IMR-90 (cell line): ENCODE data around the gene NWD2. TPM values are rescaled to one million over a fixed set of nuclear protein-coding genes. Genes with fewer than 3 reads are reported as not detected.

Experiments used
- ATAC-seq: fragments of 200-7000 bp; cut with Tn5 transposase; 2 replicates; pipeline ENCODE4 v1.9.1; 2020; ENCODE audit warnings: low read depth, mild to moderate bottlenecking, moderate library complexity
- Bru-seq: library from RNA; stranded (reverse); fragments of 400-500 nt; gene quantifications from one replicate; lab custom pipeline; 2021; lab: Mats Ljungman, UMichigan
- BruChase-seq, 2 experiments: library from RNA; stranded (reverse); fragments of 400-500 nt; gene quantifications; one replicate each; lab custom pipeline; 2021; lab: Mats Ljungman, UMichigan
- BruUV-seq: library from RNA; stranded (reverse); fragments of 400-500 nt; replicated peaks from 2 replicates; lab custom pipeline; 2021; lab: Mats Ljungman, UMichigan
- CTCF ChIA-PET: fragments of 300-600 bp; formaldehyde crosslinking; extraction: SDS; loops from one replicate; lab custom pipeline; 2021; ENCODE audit warnings: antibody characterized with exemption; lab: Yijun Ruan, JAX
- POLR2A ChIA-PET: fragments of 300-600 bp; sonication (Branson Sonifier 250); formaldehyde crosslinking; loops from one replicate; lab custom pipeline; 2022; ENCODE audit warnings: antibody characterized with exemption; ENCODE audit not compliant: unreplicated experiment; lab: Charles Lee
- DNase-seq: peaks from one replicate; pipeline ENCODE4 v3.0.0; 2013
- H2AFZ ChIP-seq: replicated peaks from 2 replicates; pipeline ENCODE3; 2013; ENCODE audit warnings: low read length, mild to moderate bottlenecking; ENCODE audit not compliant: poor library complexity
- H2AK5ac ChIP-seq: 2 replicates; pipeline ENCODE4 v1.6.1; 2013; ENCODE audit warnings: low read depth, low read length, inconsistent platforms
- H2AK9ac ChIP-seq: replicated peaks from 2 replicates; pipeline ENCODE3; 2013; ENCODE audit warnings: mild to moderate bottlenecking, low read depth, low read length, moderate library complexity; ENCODE audit not compliant: poor library complexity
- H2BK120ac ChIP-seq: 2 replicates; pipeline ENCODE4 v1.6.1; 2013; ENCODE audit warnings: low read depth, low read length, inconsistent platforms
- H2BK15ac ChIP-seq: 3 replicates; pipeline ENCODE4 v1.6.1; 2013; ENCODE audit warnings: low read depth, low read length, inconsistent platforms
- H2BK20ac ChIP-seq: 2 replicates; pipeline ENCODE4 v1.6.1; 2013; ENCODE audit warnings: low read depth, mild to moderate bottlenecking, inconsistent platforms, low read length, moderate library complexity
- H2BK5ac ChIP-seq: 2 replicates; pipeline ENCODE4 v1.6.1; 2013; ENCODE audit warnings: mild to moderate bottlenecking, low read depth, low read length, inconsistent platforms; ENCODE audit not compliant: poor library complexity, severe bottlenecking
- H3K14ac ChIP-seq: replicated peaks from 2 replicates; pipeline ENCODE4 v1.6.1; 2013; ENCODE audit warnings: low read depth, low read length, inconsistent platforms
- H3K18ac ChIP-seq: 2 replicates; pipeline ENCODE4 v1.6.1; 2013; ENCODE audit warnings: low read depth, low read length, control low read depth
- H3K23ac ChIP-seq: 2 replicates; pipeline ENCODE4 v1.6.1; 2013; ENCODE audit warnings: low read depth, low read length, inconsistent platforms
- H3K27ac ChIP-seq: 2 replicates; pipeline ENCODE4 v1.5.1; 2013; ENCODE audit warnings: mild to moderate bottlenecking, control low read depth, low read length; ENCODE audit not compliant: insufficient read depth
- H3K27me3 ChIP-seq: 2 replicates; pipeline ENCODE4 v1.6.1; 2013; ENCODE audit warnings: low read length; ENCODE audit not compliant: control insufficient read depth, insufficient read depth
- H3K36me3 ChIP-seq: 2 replicates; pipeline ENCODE4 v1.6.1; 2013; ENCODE audit warnings: low read length, mixed read lengths; ENCODE audit not compliant: control insufficient read depth, insufficient read depth
- H3K4ac ChIP-seq: 2 replicates; pipeline ENCODE4 v1.6.1; 2013; ENCODE audit warnings: low read depth, low read length, inconsistent platforms
- H3K4me1 ChIP-seq: 2 replicates; pipeline ENCODE4 v1.6.1; 2013; ENCODE audit warnings: low read length, mixed read lengths; ENCODE audit not compliant: control insufficient read depth, insufficient read depth
- H3K4me2 ChIP-seq: 2 replicates; pipeline ENCODE4 v1.6.1; 2013; ENCODE audit warnings: low read depth, mild to moderate bottlenecking, control low read depth, low read length, moderate library complexity
- H3K4me3 ChIP-seq: 2 replicates; pipeline ENCODE4 v1.5.1; 2013; ENCODE audit warnings: low read depth, mild to moderate bottlenecking, control low read depth, low read length, moderate library complexity; ENCODE audit not compliant: insufficient read depth
- H3K56ac ChIP-seq: 2 replicates; pipeline ENCODE4 v1.6.1; 2013; ENCODE audit warnings: low read length, inconsistent platforms; ENCODE audit not compliant: insufficient read depth; ENCODE audit errors: extremely low read depth
- H3K79me1 ChIP-seq, 2 experiments: 2 replicates each; pipeline ENCODE4 v1.6.1; 2013; ENCODE audit warnings: low read length in 2 of 2, inconsistent platforms in 1 of 2, low read depth in 1 of 2
- H3K9ac ChIP-seq: 2 replicates; pipeline ENCODE4 v1.6.1; 2013; ENCODE audit warnings: low read depth, low read length, control low read depth
- H3K9me1 ChIP-seq: 2 replicates; pipeline ENCODE4 v1.6.1; 2013; ENCODE audit warnings: low read length, inconsistent platforms; ENCODE audit not compliant: insufficient read depth
- H3K9me3 ChIP-seq: 2 replicates; pipeline ENCODE4 v1.6.1; 2013; ENCODE audit warnings: low read length; ENCODE audit not compliant: control insufficient read depth, insufficient read depth
- H4K20me1 ChIP-seq: 2 replicates; pipeline ENCODE4 v1.6.1; 2013; ENCODE audit warnings: low read length, inconsistent platforms; ENCODE audit not compliant: insufficient read depth
- H4K5ac ChIP-seq: 2 replicates; pipeline ENCODE4 v1.6.1; 2013; ENCODE audit warnings: mild to moderate bottlenecking, low read depth, low read length, control low read depth
- H4K8ac ChIP-seq, 2 experiments: 2 replicates each; pipeline ENCODE4 v1.6.1; 2013; ENCODE audit warnings: low read depth in 2 of 2, low read length in 2 of 2, control low read depth in 1 of 2, inconsistent platforms in 1 of 2
- H4K91ac ChIP-seq: 2 replicates; pipeline ENCODE4 v1.6.1; 2013; ENCODE audit warnings: low read depth, low read length, inconsistent platforms; ENCODE audit not compliant: insufficient read depth
- FOS ChIP-seq: fragments of 150-350 bp; IDR thresholded peaks from 2 replicates; pipeline ENCODE4 v1.6.1; 2016; ENCODE audit warnings: low read depth, low read length
- MAFK ChIP-seq: IDR thresholded peaks from 2 replicates; pipeline ENCODE4 v1.6.1; 2012; ENCODE audit warnings: low read depth, low read length, improper control_type of control experiment
- MAZ ChIP-seq: IDR thresholded peaks from 2 replicates; pipeline ENCODE4 v1.6.1; 2012; ENCODE audit warnings: low read depth, mild to moderate bottlenecking, low read length, improper control_type of control experiment, moderate library complexity, borderline replicate concordance
- WGBS, 2 experiments: methylation state at CpG; one replicate each; pipeline versions ENCODE4 v1.1.5 to v1.1.7; 2013; ENCODE audit warnings: missing lambda C conversion rate in 2 of 2; ENCODE audit not compliant: insufficient read length in 1 of 2; ENCODE audit errors: extremely low coverage in 2 of 2; 5-methylcytosine and 5-hydroxymethylcytosine counted together
- dilution Hi-C: fragments of 300-500 bp; cut with HindIII; formaldehyde crosslinking; loops from one replicate; pipeline ENCODE4 v1.14.3; 2018; ENCODE audit warnings: low sequenced_read_pairs; ENCODE audit not compliant: unreplicated experiment
- in situ Hi-C: fragments of 300-500 bp; cut with MboI; formaldehyde crosslinking; loops from 3 replicates; pipeline ENCODE4 v1.14.3; 2019; ENCODE audit warnings: low sequenced_read_pairs, inconsistent platforms, mixed read lengths
- intact Hi-C: fragments of 100-400 bp; cut with micrococcal nuclease; formaldehyde crosslinking; loops from 2 replicates; pipeline ENCODE4 v1.10.0; 2022
- long read RNA-seq: library from polyadenylated mRNA; unstranded; transcript quantifications from one replicate; pipeline ENCODE4 v2.0.0, GENCODE V29; 2021; ENCODE audit not compliant: unreplicated experiment
- polyA plus RNA-seq, 3 experiments: library from polyadenylated mRNA; depleted of rRNA; stranded (reverse); fragments of >200 nt; gene quantifications; 2 replicates each; pipeline ENCODE4 v1.2.3, GENCODE V29; 2012; ENCODE audit warnings: low replicate concordance in 1 of 3
- total RNA-seq: library from RNA; depleted of rRNA; stranded (reverse); fragments of >200 nt; gene quantifications from 2 replicates; pipeline ENCODE4 v1.2.3, GENCODE V29; 2012; rRNA removed
- TF ChIP-seq, protein P1 (sequence below): conservative IDR thresholded peaks from 2 replicates; pipeline ENCODE4 v1.5.1; 2012; ENCODE audit warnings: mild to moderate bottlenecking, low read depth, low read length, improper control_type of control experiment

Gene NWD2, protein sequence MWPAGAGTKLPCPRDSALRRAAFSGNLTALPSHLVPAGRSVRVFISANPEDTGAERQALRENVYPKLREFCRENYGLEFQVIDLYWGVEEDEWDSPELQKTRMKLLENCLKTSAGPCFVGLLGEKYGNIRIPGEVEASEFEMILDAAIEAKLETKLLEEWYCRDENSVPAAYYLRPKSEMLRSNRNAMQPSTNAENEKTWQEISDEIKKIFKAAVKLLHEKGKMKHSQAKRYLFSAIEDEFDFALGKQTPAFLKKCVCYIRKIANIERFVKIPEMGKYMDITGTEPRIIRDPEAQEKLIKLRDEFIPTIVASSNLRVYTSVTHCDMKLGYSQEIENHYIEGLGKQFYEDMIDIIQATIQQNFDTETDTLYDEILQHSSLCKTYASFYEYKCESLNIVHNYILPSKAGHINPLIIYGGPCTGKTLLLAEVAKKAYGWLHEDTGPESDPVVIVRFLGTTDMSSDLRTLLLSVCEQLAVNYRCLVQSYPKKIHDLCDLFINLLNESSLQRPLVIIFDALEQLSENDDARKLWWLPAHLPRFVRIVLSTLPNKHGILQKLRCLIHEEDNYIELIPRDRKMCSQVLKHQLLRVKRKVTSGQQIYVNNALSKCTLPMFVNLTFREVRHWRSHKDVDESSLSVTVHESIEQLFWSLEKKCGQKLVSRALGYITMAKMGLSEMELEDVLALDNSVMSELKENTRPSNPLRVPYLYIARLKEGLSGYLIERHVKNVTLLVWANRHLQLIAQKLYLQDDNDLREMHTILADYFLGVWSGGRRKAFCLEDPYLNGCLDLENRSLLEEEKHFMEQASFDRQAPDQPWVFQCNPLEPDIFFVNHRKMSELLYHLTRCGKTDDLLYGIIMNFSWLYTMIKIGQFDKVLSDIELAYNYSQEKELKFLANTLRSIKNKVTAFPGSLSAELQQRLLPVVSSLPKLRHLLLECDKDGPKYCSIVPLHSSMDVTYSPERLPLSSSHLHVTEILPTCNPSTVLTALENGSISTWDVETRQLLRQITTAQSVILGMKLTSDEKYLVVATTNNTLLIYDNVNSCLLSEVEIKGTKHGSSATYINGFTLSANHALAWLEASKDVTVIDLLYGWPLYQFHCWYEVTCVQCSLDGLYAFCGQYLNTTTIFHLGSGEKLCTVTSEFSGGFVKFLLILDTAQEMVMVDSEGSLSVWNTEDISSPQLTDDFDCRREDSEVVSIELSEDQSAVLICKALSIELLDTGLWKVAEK (N-terminal part only)
- total RNA-seq (not detected in 2 replicates), polyA plus RNA-seq (2012; rRNA removed) (not detected in 2 replicates), Bru-seq, nascent RNA (percentile 3 among the genes with signal in this experiment), BruChase-seq, experiment 1, labeled RNA remaining after a 6-hour chase (percentile 4 among the genes with signal in this experiment), BruChase-seq, experiment 2, labeled RNA remaining after a 2-hour chase (percentile 2 among the genes with signal in this experiment)
- polyA plus RNA-seq (2012; cell fraction: cytosol; rRNA removed): not detected in 2 replicates
- not detected in 2 replicates for polyA plus RNA-seq (2012; cell fraction: nucleus; rRNA removed; ENCODE audit: low replicate concordance)
- long read RNA-seq: 0 reads

DNA sequence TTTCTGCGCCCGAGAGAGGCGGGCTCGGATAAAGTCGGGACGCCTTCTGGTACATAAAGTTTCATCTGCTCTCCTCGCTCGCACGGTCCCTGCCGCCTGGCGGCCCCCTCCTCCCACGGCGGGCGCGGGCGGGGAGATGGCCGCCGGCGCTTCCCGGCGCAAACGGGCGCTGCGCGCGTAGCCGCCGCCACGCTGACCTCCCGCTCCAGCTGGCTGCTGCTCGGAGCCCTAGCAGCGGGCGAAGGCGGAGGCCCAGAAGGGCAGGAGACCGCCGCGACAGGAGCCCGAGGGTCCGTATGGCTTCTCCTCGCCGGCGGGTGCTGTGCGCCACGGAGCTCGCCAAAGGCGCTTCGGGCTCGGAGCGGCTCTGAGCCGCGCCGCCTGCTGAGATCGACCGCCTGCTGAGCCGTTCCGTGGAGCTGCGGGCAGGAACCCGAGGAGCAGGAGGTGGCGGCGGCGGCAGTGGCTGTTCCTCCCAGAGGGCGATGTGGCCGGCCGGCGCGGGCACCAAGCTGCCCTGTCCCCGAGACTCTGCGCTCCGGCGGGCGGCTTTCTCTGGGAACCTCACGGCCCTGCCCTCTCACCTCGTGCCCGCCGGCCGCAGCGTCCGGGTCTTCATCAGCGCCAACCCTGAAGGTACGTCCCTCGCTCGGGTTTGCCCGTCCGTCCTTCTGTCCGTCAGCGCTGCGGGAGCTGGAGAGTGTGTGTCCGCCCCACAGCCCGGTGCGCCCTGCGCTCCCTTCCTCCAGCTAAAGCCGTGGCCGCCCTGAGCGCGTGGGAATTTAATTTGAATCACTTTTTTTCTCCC is at the start of gene NWD2:
NWD2 (plus strand) TSS at position 161 of the 808 bp plus-strand sequence; CDS start at position 486, 325 bp downstream.
- Histone ChIP-seq H2AK5ac (no peak within 1 kb of the TSS), H3K23ac (no peak within 1 kb of the TSS), H2AFZ (peak within 1 kb of the TSS; percentile 32), H2AK9ac (peak within 1 kb of the TSS; percentile 57), H4K8ac (no peak within 1 kb of the TSS), H2BK120ac (no peak within 1 kb of the TSS), H2BK5ac (no peak within 1 kb of the TSS), H3K27me3 (no peaks in the 10 kb centered on the region), H3K9ac (no peak within 1 kb of the TSS), H3K36me3 (no peaks in the 10 kb centered on the region), H3K9me3 (no peaks in the 10 kb centered on the region; the same call in 1 of the 2 replicates), H3K4me2 (no peak within 1 kb of the TSS), H3K4me1 (no peaks in the 10 kb centered on the region), H3K14ac (no peak within 1 kb of the TSS), H2BK20ac (no peak within 1 kb of the TSS), H3K4me3 (no peak within 1 kb of the TSS), H4K91ac (no peak within 1 kb of the TSS), H2BK15ac (no peak within 1 kb of the TSS), H3K18ac (no peak within 1 kb of the TSS), H3K56ac (no peak within 1 kb of the TSS), H3K4ac (no peak within 1 kb of the TSS), H3K79me1 (no peaks in the 10 kb centered on the region), H4K5ac (no peak within 1 kb of the TSS), H4K20me1 (no peaks in the 10 kb centered on the region), H3K27ac (no peak within 1 kb of the TSS), H3K9me1 (no peaks in the 10 kb centered on the region)
- 1% methylated on average over 80 of the region's 95 CpGs; no CpG with 5 or more reads in 1 of the 2 experiments for whole genome bisulfite sequencing, 2 experiments
- dilution Hi-C loops (no loop called here), intact Hi-C loops (no loop called here), in situ Hi-C loops (no loop called here)
- ChIA-PET POLR2A (no interaction called here), CTCF (no interaction called here)
- no peak for TF ChIP-seq MAFK
- TF ChIP-seq, protein P1, sequence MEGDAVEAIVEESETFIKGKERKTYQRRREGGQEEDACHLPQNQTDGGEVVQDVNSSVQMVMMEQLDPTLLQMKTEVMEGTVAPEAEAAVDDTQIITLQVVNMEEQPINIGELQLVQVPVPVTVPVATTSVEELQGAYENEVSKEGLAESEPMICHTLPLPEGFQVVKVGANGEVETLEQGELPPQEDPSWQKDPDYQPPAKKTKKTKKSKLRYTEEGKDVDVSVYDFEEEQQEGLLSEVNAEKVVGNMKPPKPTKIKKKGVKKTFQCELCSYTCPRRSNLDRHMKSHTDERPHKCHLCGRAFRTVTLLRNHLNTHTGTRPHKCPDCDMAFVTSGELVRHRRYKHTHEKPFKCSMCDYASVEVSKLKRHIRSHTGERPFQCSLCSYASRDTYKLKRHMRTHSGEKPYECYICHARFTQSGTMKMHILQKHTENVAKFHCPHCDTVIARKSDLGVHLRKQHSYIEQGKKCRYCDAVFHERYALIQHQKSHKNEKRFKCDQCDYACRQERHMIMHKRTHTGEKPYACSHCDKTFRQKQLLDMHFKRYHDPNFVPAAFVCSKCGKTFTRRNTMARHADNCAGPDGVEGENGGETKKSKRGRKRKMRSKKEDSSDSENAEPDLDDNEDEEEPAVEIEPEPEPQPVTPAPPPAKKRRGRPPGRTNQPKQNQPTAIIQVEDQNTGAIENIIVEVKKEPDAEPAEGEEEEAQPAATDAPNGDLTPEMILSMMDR: no peak
- TF ChIP-seq MAZ: no peak
- no peak for TF ChIP-seq FOS
- BruUV-seq: no TSS peak
- DNase-seq (no peak), ATAC-seq (no peak)
